ENCODE results near the gene ORC5.

The ORC5 gene

GRCh38 chr7:104124469-104124868 lies 83.3 kb downstream of the ORC5 start:
- no peak for DNase-seq (ENCODE audit: low read depth in 2 of 2)
- no peak overlapping the region for H3K4me3 ChIP-seq (replicated peaks in 1 of 2; ENCODE audit: low read depth in 2 of 2, low read length in 2 of 2)
- TF ChIP-seq, protein P1, sequence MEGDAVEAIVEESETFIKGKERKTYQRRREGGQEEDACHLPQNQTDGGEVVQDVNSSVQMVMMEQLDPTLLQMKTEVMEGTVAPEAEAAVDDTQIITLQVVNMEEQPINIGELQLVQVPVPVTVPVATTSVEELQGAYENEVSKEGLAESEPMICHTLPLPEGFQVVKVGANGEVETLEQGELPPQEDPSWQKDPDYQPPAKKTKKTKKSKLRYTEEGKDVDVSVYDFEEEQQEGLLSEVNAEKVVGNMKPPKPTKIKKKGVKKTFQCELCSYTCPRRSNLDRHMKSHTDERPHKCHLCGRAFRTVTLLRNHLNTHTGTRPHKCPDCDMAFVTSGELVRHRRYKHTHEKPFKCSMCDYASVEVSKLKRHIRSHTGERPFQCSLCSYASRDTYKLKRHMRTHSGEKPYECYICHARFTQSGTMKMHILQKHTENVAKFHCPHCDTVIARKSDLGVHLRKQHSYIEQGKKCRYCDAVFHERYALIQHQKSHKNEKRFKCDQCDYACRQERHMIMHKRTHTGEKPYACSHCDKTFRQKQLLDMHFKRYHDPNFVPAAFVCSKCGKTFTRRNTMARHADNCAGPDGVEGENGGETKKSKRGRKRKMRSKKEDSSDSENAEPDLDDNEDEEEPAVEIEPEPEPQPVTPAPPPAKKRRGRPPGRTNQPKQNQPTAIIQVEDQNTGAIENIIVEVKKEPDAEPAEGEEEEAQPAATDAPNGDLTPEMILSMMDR (IDR thresholded peaks at IDR 0.05; ENCODE audit: low read depth, low read length) = no peak

GRCh38 chr7:104123786-104124185 lies 84.0 kb downstream of the ORC5 start:
- TF ChIP-seq, protein P1 (IDR thresholded peaks at IDR 0.05; ENCODE audit: low read depth, low read length) = no peak
- DNase-seq (ENCODE audit: low read depth in 2 of 2) = peak in 1 of 2 donors; percentile 60
- no peak overlapping the region for H3K4me3 ChIP-seq (replicated peaks in 1 of 2; ENCODE audit: low read depth in 2 of 2, low read length in 2 of 2)

DNA sequence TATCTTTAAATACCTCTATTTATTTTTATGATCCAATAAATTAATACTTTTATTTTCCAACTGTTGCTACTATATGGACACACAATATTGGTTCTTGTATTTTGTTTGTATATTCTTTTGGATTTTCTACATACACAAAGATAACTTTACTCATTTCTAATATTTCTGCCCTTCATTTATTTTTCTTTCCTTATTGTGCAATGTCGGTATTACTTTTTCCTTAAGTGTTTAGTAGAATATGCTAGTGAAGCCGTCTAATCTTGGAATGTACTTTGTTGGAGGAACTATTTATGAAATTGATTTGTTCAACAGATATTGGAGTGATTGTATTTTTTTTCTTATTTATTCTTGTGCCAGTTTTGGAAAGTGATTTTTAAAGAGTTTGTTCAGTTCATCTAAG lies 94.0 kb downstream of the ORC5 start:
- no peak for DNase-seq (ENCODE audit: low read depth in 2 of 2)
- no peak overlapping the region for H3K4me3 ChIP-seq (replicated peaks in 1 of 2; ENCODE audit: low read depth in 2 of 2, low read length in 2 of 2)
- TF ChIP-seq, protein P1 (IDR thresholded peaks at IDR 0.05; ENCODE audit: low read depth, low read length) = no peak

DNA sequence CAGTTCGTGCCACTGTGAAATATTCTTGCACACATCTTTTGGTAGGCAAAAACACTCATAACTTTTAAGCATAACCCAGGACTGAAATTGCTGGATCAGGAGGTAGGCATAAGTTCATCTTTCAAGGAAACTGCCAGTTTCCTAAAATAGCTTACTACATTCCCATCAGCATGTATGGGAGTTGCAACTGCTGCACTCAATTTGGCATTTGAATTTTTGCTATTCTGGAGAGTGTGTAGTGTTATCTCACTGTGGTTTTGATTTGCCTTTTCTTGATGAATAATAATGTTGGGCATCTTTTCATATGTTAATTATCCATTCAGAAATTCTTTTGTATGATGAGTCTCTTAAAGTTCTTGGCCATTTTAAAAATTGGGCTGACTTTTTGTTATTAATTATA lies 95.2 kb downstream of the ORC5 start:
- H3K4me3 ChIP-seq (replicated peaks in 1 of 2; ENCODE audit: low read depth in 2 of 2, low read length in 2 of 2) = no peak overlapping the region
- DNase-seq (ENCODE audit: low read depth in 2 of 2) = no peak

DNA sequence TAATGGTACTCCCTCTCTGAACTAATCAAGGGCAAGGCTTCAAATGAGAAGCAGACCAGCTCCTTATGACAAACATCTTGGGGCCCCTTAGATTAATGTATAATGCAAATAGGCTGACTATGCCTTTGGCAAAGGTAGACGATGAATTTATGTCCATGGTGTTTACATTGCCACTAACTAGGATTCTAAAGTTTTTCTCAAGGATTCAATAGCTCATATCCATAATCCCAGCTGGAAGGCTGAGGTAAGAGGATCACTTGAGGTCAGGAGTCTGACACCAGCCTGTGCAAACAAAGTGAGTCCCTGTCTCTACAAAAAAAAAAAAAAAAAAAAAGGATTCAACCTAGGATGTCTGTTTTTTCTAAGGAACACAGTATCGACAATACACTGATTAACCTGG lies 96.5 kb downstream of the ORC5 start:
- TF ChIP-seq, protein P1 (IDR thresholded peaks at IDR 0.05; ENCODE audit: low read depth, low read length) = no peak
- DNase-seq (ENCODE audit: low read depth in 2 of 2) = no peak
- no peak overlapping the region for H3K4me3 ChIP-seq (replicated peaks in 1 of 2; ENCODE audit: low read depth in 2 of 2, low read length in 2 of 2)

More for the DNA sequence above, 95.2 kb downstream of the ORC5 start:
- TF ChIP-seq, protein P1 (IDR thresholded peaks at IDR 0.05; ENCODE audit: low read depth, low read length) = no peak

GRCh38 chr7:104106108-104106905 lies 101.5 kb downstream of the ORC5 start:
- no peak overlapping the region for H3K4me3 ChIP-seq (replicated peaks in 1 of 2; ENCODE audit: low read depth in 2 of 2, low read length in 2 of 2)
- DNase-seq (ENCODE audit: low read depth in 2 of 2) = peak; percentile 23 to 50
- TF ChIP-seq, protein P1 (IDR thresholded peaks at IDR 0.05; ENCODE audit: low read depth, low read length) = peak; percentile 35

All from cardiac fibroblast (primary cell).